Osteoblast (primary cell): ENCODE data around the gene DCDC2C. TPM values are rescaled to one million over a fixed set of nuclear protein-coding genes. Genes with fewer than 3 reads are reported as not detected.

Experiments
- DNase-seq: peaks from one replicate; pipeline ENCODE4 v3.0.0; 2011; ENCODE audit warnings: low spot score, mixed read lengths; ENCODE audit not compliant: insufficient read length; ENCODE audit errors: missing footprints
- H2AFZ ChIP-seq: 2 replicates; pipeline ENCODE4 v1.6.0; 2011; ENCODE audit warnings: mild to moderate bottlenecking, low read length
- H3K27ac ChIP-seq: 2 replicates; pipeline ENCODE4 v1.5.1; 2011; ENCODE audit warnings: mild to moderate bottlenecking, low read depth, low read length, moderate library complexity
- H3K27me3 ChIP-seq: 2 replicates; pipeline ENCODE4 v1.6.0; 2012; ENCODE audit warnings: mild to moderate bottlenecking, control low read depth, inconsistent platforms, low read length, moderate library complexity; ENCODE audit not compliant: insufficient read depth
- H3K36me3 ChIP-seq: 2 replicates; pipeline ENCODE4 v1.5.1; 2011; ENCODE audit warnings: mild to moderate bottlenecking, low read length, control low read depth, moderate library complexity; ENCODE audit not compliant: insufficient read depth
- H3K4me1 ChIP-seq: 2 replicates; pipeline ENCODE4 v1.5.1; 2011; ENCODE audit warnings: mild to moderate bottlenecking, low read length, control low read depth, moderate library complexity; ENCODE audit not compliant: insufficient read depth
- H3K4me2 ChIP-seq: 2 replicates; pipeline ENCODE4 v1.6.0; 2011; ENCODE audit warnings: mild to moderate bottlenecking, low read length; ENCODE audit not compliant: insufficient read depth
- H3K4me3 ChIP-seq: fragments of 200-600 bp; sonication (generic); 3 replicates; pipeline ENCODE4 v1.5.1; 2012; ENCODE audit warnings: mild to moderate bottlenecking, low read length, inconsistent platforms; ENCODE audit not compliant: insufficient read depth
- H3K79me2 ChIP-seq: 2 replicates; pipeline ENCODE4 v1.6.0; 2012; ENCODE audit warnings: mild to moderate bottlenecking, low read length, control low read depth, inconsistent platforms; ENCODE audit not compliant: insufficient read depth
- H3K9me3 ChIP-seq: 2 replicates; pipeline ENCODE4 v1.5.1; 2011; ENCODE audit warnings: low read depth, low read length, control low read depth
- H4K20me1 ChIP-seq: 2 replicates; pipeline ENCODE4 v1.6.0; 2012; ENCODE audit warnings: mild to moderate bottlenecking, low read length, control low read depth; ENCODE audit not compliant: insufficient read depth
- CTCF ChIP-seq: IDR thresholded peaks from 2 replicates; pipeline ENCODE4 v1.5.1; 2011; ENCODE audit warnings: mild to moderate bottlenecking, low read depth, low read length, moderate library complexity; ENCODE audit errors: extremely low read depth
- total RNA-seq: library from RNA; depleted of rRNA; stranded (reverse); fragments of >200 nt; gene quantifications from 2 replicates; pipeline ENCODE4 v1.2.3, GENCODE V29; 2012

DCDC2C gene
- total RNA-seq, 1 donor = not detected

- Histone ChIP-seq H3K4me3 (no peak overlapping the region), H3K4me1 (no peaks in the 10 kb centered on the region), H3K4me2 (peak overlapping the region; percentile 55), H3K36me3 (no peaks in the 10 kb centered on the region), H3K9me3 (no peaks in the 10 kb centered on the region), H4K20me1 (no peaks in the 10 kb centered on the region), H3K27ac (no peak overlapping the region), H3K27me3 (no peaks in the 10 kb centered on the region), H3K79me2 (no peaks in the 10 kb centered on the region), H2AFZ (peak overlapping the region; percentile 74)
- peak; percentile 89 for DNase-seq
- TF ChIP-seq CTCF = peak; percentile 59
These were observed 77.4 kb downstream of the DCDC2C start for GRCh38 chr2:3780477-3781402.

- no peak for DNase-seq
- Histone ChIP-seq H3K9me3 (no peaks in the 10 kb centered on the region), H3K27ac (no peak overlapping the region), H3K4me2 (no peak overlapping the region), H3K4me3 (no peak overlapping the region), H3K79me2 (no peaks in the 10 kb centered on the region), H2AFZ (no peak overlapping the region), H3K36me3 (no peaks in the 10 kb centered on the region), H3K27me3 (no peaks in the 10 kb centered on the region), H4K20me1 (no peaks in the 10 kb centered on the region), H3K4me1 (no peaks in the 10 kb centered on the region)
- no peak for TF ChIP-seq CTCF
These were observed 81.4 kb downstream of the DCDC2C start for GRCh38 chr2:3784731-3785130.

- H3K27ac ChIP-seq = no peak overlapping the region
- H3K79me2 ChIP-seq = no peaks in the 10 kb centered on the region
- no peaks in the 10 kb centered on the region for H3K4me1 ChIP-seq
- no peaks in the 10 kb centered on the region for H3K27me3 ChIP-seq
- H4K20me1 ChIP-seq = no peaks in the 10 kb centered on the region
- no peaks in the 10 kb centered on the region for H3K9me3 ChIP-seq
- no peaks in the 10 kb centered on the region for H3K36me3 ChIP-seq
- H3K4me2 ChIP-seq = peak overlapping the region; percentile 16
- no peak for TF ChIP-seq CTCF
- DNase-seq = no peak
- H3K4me3 ChIP-seq = no peak overlapping the region
- H2AFZ ChIP-seq = no peak overlapping the region
These were observed 82.0 kb downstream of the DCDC2C start for GRCh38 chr2:3785220-3785889.

- no peak overlapping the region for H3K27ac ChIP-seq
- H3K4me2 ChIP-seq = peak overlapping the region; percentile 16
- TF ChIP-seq CTCF = no peak
- no peak overlapping the region for H3K4me3 ChIP-seq
- no peaks in the 10 kb centered on the region for H3K36me3 ChIP-seq
- DNase-seq = no peak
- H3K27me3 ChIP-seq = no peaks in the 10 kb centered on the region
- H3K4me1 ChIP-seq = no peaks in the 10 kb centered on the region
- H2AFZ ChIP-seq = no peak overlapping the region
- H4K20me1 ChIP-seq = no peaks in the 10 kb centered on the region
- no peaks in the 10 kb centered on the region for H3K9me3 ChIP-seq
- no peaks in the 10 kb centered on the region for H3K79me2 ChIP-seq
These were observed 82.5 kb downstream of the DCDC2C start for GRCh38 chr2:3785890-3786273.
